Calu3 (cell line): Measurements from ENCODE around the gene AFAP1. TPM values are rescaled to one million over a fixed set of nuclear protein-coding genes. Genes with fewer than 3 reads are reported as not detected.
A peak's percentile ranks its signal among the peaks of the same experiment; 100 is the strongest.

ENCODE experiments used
- BruUV-seq: library from RNA; stranded (reverse); fragments of 400-500 nt; replicated peaks from 2 replicates; lab custom pipeline; 2021; lab: Mats Ljungman, UMichigan
- CTCF ChIA-PET: fragments of 300-600 bp; sonication (Branson Sonifier 250); formaldehyde crosslinking; loops from one replicate; lab custom pipeline; 2022; ENCODE audit warnings: antibody characterized with exemption; lab: Charles Lee
- DNase-seq: peaks from one replicate; pipeline ENCODE4 v3.0.0; 2022
- H3K27ac Mint-ChIP-seq: one replicate; pipeline ENCODE4 v1.8.0; 2022; ENCODE audit warnings: mixed read lengths; ENCODE audit not compliant: unreplicated experiment
- H3K27me3 Mint-ChIP-seq: one replicate; pipeline ENCODE4 v1.8.0; 2022; ENCODE audit warnings: mixed read lengths; ENCODE audit not compliant: unreplicated experiment
- H3K36me3 Mint-ChIP-seq: one replicate; pipeline ENCODE4 v1.8.0; 2022; ENCODE audit warnings: mild to moderate bottlenecking, moderate library complexity, mixed read lengths; ENCODE audit not compliant: insufficient read depth, unreplicated experiment
- H3K4me1 Mint-ChIP-seq: one replicate; pipeline ENCODE4 v1.8.0; 2022; ENCODE audit warnings: mild to moderate bottlenecking, low read depth, mixed read lengths; ENCODE audit not compliant: unreplicated experiment
- H3K4me3 Mint-ChIP-seq: one replicate; pipeline ENCODE4 v1.8.0; 2022; ENCODE audit warnings: mild to moderate bottlenecking, low read depth, moderate library complexity, mixed read lengths; ENCODE audit not compliant: unreplicated experiment
- H3K9me3 Mint-ChIP-seq: one replicate; pipeline ENCODE4 v1.8.0; 2022; ENCODE audit warnings: low read depth, mixed read lengths; ENCODE audit not compliant: unreplicated experiment
- intact Hi-C: fragments of 100-400 bp; cut with micrococcal nuclease; formaldehyde crosslinking; loops from one replicate; pipeline ENCODE4 v1.10.0; 2022; ENCODE audit not compliant: unreplicated experiment
- total RNA-seq: library from RNA; stranded (reverse); gene quantifications from 2 replicates; pipeline ENCODE4 v1.2.3, GENCODE V29; 2022
- TF ChIP-seq, protein P1 (sequence below): fragments of 200-600 bp; IDR thresholded peaks from one replicate; pipeline ENCODE4 v1.8.0; 2022; ENCODE audit warnings: antibody characterized with exemption; ENCODE audit not compliant: unreplicated experiment

Gene AFAP1
- total RNA-seq, 1 experiment from 2014 or later, result 40.1 TPM

DNA sequence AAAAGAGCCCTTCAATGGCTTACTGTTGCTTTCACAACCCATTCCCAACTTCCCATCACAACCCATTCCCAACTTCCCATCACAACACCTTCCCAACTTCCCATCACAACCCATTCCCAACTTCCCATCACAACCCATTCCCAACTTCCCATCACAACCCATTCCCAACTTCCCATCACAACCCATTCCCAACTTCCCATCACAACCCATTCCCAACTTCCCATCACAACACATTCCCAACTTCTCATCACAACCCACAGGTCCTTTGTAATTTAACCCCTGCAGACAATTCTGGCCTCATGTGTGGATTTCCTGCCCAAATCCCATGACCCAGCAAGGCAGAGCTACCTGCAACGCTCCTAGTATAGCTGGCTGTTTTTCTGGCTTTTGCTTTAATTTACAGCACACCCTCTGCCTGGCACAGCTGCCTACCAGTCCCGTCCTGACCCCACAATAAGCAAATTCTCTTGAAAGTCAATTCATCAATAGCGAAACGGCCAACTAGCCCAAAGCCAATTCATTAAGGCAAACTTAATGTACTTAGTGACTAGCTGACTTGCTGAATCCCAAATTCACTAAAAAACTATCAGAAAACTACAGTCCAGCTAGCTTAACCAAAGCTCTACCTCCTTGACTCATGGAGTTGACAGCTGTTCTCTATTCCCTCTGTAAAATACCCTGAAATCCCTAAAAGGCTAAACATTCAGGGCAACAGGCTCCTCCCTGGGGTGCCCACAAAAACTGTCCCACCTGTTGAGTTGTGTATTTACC is 75.6 kb downstream of the AFAP1 start:
- TF ChIP-seq, protein P1, sequence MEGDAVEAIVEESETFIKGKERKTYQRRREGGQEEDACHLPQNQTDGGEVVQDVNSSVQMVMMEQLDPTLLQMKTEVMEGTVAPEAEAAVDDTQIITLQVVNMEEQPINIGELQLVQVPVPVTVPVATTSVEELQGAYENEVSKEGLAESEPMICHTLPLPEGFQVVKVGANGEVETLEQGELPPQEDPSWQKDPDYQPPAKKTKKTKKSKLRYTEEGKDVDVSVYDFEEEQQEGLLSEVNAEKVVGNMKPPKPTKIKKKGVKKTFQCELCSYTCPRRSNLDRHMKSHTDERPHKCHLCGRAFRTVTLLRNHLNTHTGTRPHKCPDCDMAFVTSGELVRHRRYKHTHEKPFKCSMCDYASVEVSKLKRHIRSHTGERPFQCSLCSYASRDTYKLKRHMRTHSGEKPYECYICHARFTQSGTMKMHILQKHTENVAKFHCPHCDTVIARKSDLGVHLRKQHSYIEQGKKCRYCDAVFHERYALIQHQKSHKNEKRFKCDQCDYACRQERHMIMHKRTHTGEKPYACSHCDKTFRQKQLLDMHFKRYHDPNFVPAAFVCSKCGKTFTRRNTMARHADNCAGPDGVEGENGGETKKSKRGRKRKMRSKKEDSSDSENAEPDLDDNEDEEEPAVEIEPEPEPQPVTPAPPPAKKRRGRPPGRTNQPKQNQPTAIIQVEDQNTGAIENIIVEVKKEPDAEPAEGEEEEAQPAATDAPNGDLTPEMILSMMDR, result no peak
- no TSS peak for BruUV-seq
- H3K27me3 Mint-ChIP-seq, result no peaks in the 10 kb centered on the region
- peak overlapping the region; percentile 53 for H3K27ac Mint-ChIP-seq
- no peak overlapping the region for H3K4me3 Mint-ChIP-seq
- peaks cover 16% of the 10 kb centered on the region for H3K36me3 Mint-ChIP-seq
- DNase-seq, result no peak
- no peaks in the 10 kb centered on the region for H3K9me3 Mint-ChIP-seq
- CTCF ChIA-PET, result no interaction called here
- intact Hi-C loops, result no loop called here
- peaks cover 6% of the 10 kb centered on the region for H3K4me1 Mint-ChIP-seq

DNA sequence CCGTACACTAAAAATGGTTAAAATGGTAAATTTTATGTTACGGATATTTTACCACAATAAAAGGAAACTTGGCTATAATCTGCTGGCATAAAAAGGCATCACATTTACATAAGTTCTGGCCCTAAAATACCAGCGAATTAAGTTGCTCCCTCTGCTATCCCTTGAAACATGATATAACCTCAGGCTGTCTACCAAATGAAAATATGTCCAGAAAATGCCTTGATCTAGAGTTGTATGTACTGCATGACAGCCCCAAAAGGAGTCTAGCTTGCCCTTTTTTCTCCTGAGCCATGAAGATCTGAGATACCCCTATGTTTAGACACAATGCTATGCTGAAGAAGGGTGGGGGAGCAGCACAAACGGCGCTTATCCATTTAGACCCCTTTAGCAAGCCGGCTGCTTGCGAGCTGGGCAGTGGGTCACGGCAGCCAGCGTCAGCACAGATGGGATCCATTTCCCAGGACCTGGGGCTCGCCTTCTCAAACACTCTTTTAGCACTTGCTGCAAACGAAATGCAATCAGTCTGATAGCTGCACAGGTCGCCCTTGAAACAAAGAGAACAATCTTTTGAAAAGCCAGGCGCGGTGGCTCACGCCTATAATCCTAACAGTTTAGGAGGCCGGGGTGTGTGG is 77.0 kb downstream of the AFAP1 start:
- Mint-ChIP-seq H3K4me3 (no peak overlapping the region), H3K36me3 (peaks cover 12% of the 10 kb centered on the region), H3K4me1 (no peaks in the 10 kb centered on the region), H3K9me3 (no peaks in the 10 kb centered on the region), H3K27me3 (no peaks in the 10 kb centered on the region), H3K27ac (no peak overlapping the region)
- DNase-seq, result no peak
- no TSS peak for BruUV-seq
- CTCF ChIA-PET, result interaction anchor here (0.9 kb wide), 1 partner anchor 92 kb away, joined by 5 read pairs; no protein-coding TSS in a partner anchor
- TF ChIP-seq, protein P1, result no peak
- intact Hi-C loops, result no loop called here

DNA sequence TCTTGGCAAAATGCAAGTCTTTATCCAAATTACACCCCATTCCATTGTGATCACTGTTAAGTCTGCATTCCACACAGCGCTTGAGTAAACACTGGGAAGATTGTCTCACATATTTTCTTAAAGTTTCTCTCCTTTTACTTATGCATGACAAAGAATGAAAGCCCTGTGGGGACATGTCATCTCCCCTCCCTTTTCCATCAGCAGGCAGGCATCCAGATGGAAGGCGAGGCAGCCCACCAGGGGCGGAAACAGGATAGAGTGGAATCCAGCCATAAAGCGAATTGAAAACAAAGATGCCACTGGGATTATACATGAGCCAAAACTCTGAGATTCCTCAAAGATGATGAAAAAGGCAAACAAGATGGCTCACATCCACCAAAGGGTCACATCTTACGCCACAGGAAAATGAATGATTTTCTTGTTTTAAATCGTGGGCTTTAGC is 78.2 kb downstream of the AFAP1 start:
- DNase-seq, result no peak
- CTCF ChIA-PET, result no interaction called here
- Mint-ChIP-seq H3K27me3 (no peaks in the 10 kb centered on the region), H3K27ac (no peak overlapping the region), H3K4me3 (no peak overlapping the region), H3K9me3 (no peaks in the 10 kb centered on the region), H3K36me3 (peaks cover 9% of the 10 kb centered on the region), H3K4me1 (no peaks in the 10 kb centered on the region)
- no TSS peak for BruUV-seq
- TF ChIP-seq, protein P1, result no peak
- intact Hi-C loops, result no loop called here

DNA sequence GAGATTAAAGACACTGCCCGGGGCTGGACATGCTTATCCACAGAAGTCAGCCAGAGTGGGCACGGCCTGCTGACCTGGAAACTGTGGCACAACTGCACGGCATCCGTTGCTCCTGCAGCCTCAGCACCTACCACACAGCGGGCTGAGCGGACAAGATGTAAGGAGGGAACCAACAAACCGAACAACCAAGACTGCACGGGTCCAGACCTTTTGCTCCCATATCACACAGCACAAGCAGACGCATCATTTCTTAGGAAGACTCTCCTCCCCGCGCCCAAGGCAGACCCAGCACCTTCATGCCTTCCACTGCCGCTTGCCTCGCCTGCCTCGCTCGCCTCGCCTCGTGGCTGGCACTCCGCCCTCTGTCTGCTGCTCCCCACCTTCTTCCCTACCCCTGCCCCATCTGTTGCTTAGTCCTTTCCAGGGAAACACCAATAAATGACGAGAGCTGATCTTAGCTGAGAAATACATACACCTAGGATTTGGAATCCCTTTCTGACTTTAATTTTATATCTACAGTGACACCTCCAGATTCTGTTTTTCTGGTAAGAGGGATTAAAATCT is 79.0 kb downstream of the AFAP1 start:
- CTCF ChIA-PET, result no interaction called here
- intact Hi-C loops, result no loop called here

More for the DNA sequence above, 79.0 kb downstream of the AFAP1 start:
- H3K4me1 Mint-ChIP-seq, result no peaks in the 10 kb centered on the region
- peaks cover 13% of the 10 kb centered on the region for H3K36me3 Mint-ChIP-seq
- no peaks in the 10 kb centered on the region for H3K27me3 Mint-ChIP-seq
- H3K9me3 Mint-ChIP-seq, result no peaks in the 10 kb centered on the region
- TF ChIP-seq, protein P1, result no peak
- no peak overlapping the region for H3K27ac Mint-ChIP-seq
- no peak overlapping the region for H3K4me3 Mint-ChIP-seq
- BruUV-seq, result no TSS peak
- DNase-seq, result no peak
